ENCODE data around the gene CD1C. TPM values are rescaled to one million over a fixed set of nuclear protein-coding genes. Genes with fewer than 3 reads are reported as not detected.

Gene CD1C
- total RNA-seq, 1 donor from 2014 or later: not detected

DNA sequence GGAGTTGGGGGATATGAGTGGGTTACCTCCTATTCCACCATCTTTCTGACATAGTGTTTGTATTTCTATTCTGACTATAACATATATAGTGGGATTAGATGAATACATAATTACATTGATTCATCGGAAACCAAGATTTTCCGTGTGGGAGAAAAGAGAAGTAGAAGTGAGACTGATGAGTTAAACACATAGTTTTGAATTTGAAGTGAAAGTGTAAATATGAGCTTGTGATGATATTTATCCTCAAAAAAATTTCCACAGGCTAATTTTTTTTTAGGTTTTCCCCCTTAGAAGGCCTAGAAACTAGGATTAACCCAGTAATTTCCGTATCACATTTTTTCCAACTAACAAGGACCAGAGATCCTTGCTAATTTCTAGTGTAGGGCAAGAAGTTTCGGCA is 34.7 kb downstream of the CD1C start:
- Histone ChIP-seq H3K79me2 (ENCODE audit: insufficient read depth, low read length) (no peaks in the 10 kb centered on the region), H3K4me2 (ENCODE audit: low read length) (no peak overlapping the region), H3K9me3 (ENCODE audit: insufficient read depth, low read depth, low read length) (no peaks in the 10 kb centered on the region), H3K4me3 (ENCODE audit: insufficient read depth, low read depth, low read length) (no peak overlapping the region), H3K9ac (ENCODE audit: low read length) (no peak overlapping the region), H3K27ac (ENCODE audit: low read depth, low read length) (no peak overlapping the region), H3K4me1 (ENCODE audit: insufficient read depth, low read length) (no peaks in the 10 kb centered on the region), H3K36me3 (ENCODE audit: insufficient read depth, low read length) (no peaks in the 10 kb centered on the region), H2AFZ (ENCODE audit: low read depth, low read length) (no peak overlapping the region), H4K20me1 (ENCODE audit: insufficient read depth, low read length) (no peaks in the 10 kb centered on the region), H3K27me3 (ENCODE audit: insufficient read depth, low read length) (no peaks in the 10 kb centered on the region)
- Mint-ChIP-seq H3K4me1 (ENCODE audit: low read depth, unreplicated experiment) (no peaks in the 10 kb centered on the region), H3K9me3 (ENCODE audit: unreplicated experiment) (no peaks in the 10 kb centered on the region), H3K4me3 (ENCODE audit: unreplicated experiment) (no peak overlapping the region), H3K27ac (ENCODE audit: unreplicated experiment) (no peak overlapping the region), H3K27me3 (ENCODE audit: low read depth, unreplicated experiment) (peaks cover 1% of the 10 kb centered on the region), H3K36me3 (ENCODE audit: low read depth, unreplicated experiment) (no peaks in the 10 kb centered on the region)
- no peak for FAIRE-seq
- TF ChIP-seq, protein P1, sequence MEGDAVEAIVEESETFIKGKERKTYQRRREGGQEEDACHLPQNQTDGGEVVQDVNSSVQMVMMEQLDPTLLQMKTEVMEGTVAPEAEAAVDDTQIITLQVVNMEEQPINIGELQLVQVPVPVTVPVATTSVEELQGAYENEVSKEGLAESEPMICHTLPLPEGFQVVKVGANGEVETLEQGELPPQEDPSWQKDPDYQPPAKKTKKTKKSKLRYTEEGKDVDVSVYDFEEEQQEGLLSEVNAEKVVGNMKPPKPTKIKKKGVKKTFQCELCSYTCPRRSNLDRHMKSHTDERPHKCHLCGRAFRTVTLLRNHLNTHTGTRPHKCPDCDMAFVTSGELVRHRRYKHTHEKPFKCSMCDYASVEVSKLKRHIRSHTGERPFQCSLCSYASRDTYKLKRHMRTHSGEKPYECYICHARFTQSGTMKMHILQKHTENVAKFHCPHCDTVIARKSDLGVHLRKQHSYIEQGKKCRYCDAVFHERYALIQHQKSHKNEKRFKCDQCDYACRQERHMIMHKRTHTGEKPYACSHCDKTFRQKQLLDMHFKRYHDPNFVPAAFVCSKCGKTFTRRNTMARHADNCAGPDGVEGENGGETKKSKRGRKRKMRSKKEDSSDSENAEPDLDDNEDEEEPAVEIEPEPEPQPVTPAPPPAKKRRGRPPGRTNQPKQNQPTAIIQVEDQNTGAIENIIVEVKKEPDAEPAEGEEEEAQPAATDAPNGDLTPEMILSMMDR (IDR thresholded peaks at IDR 0.05; ENCODE audit: insufficient read depth, low read depth, low read length): no peak
- no peak for TF ChIP-seq EZH2 (IDR thresholded peaks at IDR 0.05; ENCODE audit: insufficient read depth, low read length)
- no peak for DNase-seq (ENCODE audit: low read depth)

DNA sequence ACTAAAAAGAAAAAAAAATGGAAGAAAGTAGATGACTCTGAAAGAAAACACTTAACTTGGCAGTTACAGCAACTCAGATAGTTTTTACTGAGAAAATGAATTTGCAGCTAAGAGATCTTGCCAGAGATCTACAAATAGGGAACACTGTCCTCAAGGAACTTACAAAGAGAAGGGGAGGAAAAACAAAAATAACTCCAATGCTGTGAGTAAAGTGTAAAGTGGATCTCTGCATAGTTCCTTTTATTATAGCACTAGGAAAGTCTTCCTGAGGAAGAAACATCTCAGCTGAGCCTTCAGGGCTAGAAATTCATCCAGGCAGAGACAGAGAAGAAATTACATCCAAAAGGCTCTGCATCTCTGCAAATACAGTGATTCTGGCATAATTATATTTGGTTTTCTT is 37.8 kb downstream of the CD1C start:
- TF ChIP-seq, protein P1 (IDR thresholded peaks at IDR 0.05; ENCODE audit: insufficient read depth, low read depth, low read length): no peak
- TF ChIP-seq EZH2 (IDR thresholded peaks at IDR 0.05; ENCODE audit: insufficient read depth, low read length): no peak
- Histone ChIP-seq H3K9me3 (ENCODE audit: insufficient read depth, low read depth, low read length) (no peaks in the 10 kb centered on the region), H2AFZ (ENCODE audit: low read depth, low read length) (no peak overlapping the region), H3K36me3 (ENCODE audit: insufficient read depth, low read length) (no peaks in the 10 kb centered on the region), H4K20me1 (ENCODE audit: insufficient read depth, low read length) (no peaks in the 10 kb centered on the region), H3K79me2 (ENCODE audit: insufficient read depth, low read length) (no peaks in the 10 kb centered on the region), H3K27ac (ENCODE audit: low read depth, low read length) (no peak overlapping the region), H3K27me3 (ENCODE audit: insufficient read depth, low read length) (no peaks in the 10 kb centered on the region), H3K4me2 (ENCODE audit: low read length) (no peak overlapping the region), H3K4me3 (ENCODE audit: insufficient read depth, low read depth, low read length) (no peak overlapping the region), H3K4me1 (ENCODE audit: insufficient read depth, low read length) (no peaks in the 10 kb centered on the region), H3K9ac (ENCODE audit: low read length) (no peak overlapping the region)
- FAIRE-seq: no peak
- H3K27me3 Mint-ChIP-seq (ENCODE audit: low read depth, unreplicated experiment): no peaks in the 10 kb centered on the region
- no peaks in the 10 kb centered on the region for H3K36me3 Mint-ChIP-seq (ENCODE audit: low read depth, unreplicated experiment)
- H3K4me3 Mint-ChIP-seq (ENCODE audit: unreplicated experiment): no peak overlapping the region
- DNase-seq (ENCODE audit: low read depth): no peak
- H3K9me3 Mint-ChIP-seq (ENCODE audit: unreplicated experiment): no peaks in the 10 kb centered on the region
- H3K27ac Mint-ChIP-seq (ENCODE audit: unreplicated experiment): no peak overlapping the region
- H3K4me1 Mint-ChIP-seq (ENCODE audit: low read depth, unreplicated experiment): no peaks in the 10 kb centered on the region

DNA sequence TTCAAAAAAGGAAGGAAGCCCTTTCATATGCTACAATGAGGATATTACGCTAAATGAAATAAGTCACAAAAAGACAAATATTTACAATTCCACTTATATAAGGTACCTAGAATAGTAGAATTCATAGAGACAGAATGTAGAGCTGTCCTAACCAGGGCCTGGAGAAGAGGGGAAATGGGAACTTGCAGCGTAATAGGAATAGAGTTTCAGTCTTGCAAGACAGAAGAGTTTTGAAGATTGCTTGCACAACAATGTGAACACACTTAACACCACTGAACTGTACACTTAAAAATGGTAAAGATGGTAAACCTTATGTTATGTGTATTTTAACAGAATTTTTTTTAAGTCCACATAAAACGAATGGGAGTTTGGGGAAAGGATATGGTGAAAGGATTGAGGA is 38.7 kb downstream of the CD1C start:
- FAIRE-seq (no peak), DNase-seq (ENCODE audit: low read depth) (no peak)
- Histone ChIP-seq H3K4me2 (ENCODE audit: low read length) (no peak overlapping the region), H3K4me1 (ENCODE audit: insufficient read depth, low read length) (no peaks in the 10 kb centered on the region), H3K36me3 (ENCODE audit: insufficient read depth, low read length) (no peaks in the 10 kb centered on the region), H3K79me2 (ENCODE audit: insufficient read depth, low read length) (no peaks in the 10 kb centered on the region), H3K9me3 (ENCODE audit: insufficient read depth, low read depth, low read length) (no peaks in the 10 kb centered on the region), H3K4me3 (ENCODE audit: insufficient read depth, low read depth, low read length) (no peak overlapping the region), H3K9ac (ENCODE audit: low read length) (no peak overlapping the region), H3K27ac (ENCODE audit: low read depth, low read length) (no peak overlapping the region), H2AFZ (ENCODE audit: low read depth, low read length) (no peak overlapping the region), H3K27me3 (ENCODE audit: insufficient read depth, low read length) (no peaks in the 10 kb centered on the region), H4K20me1 (ENCODE audit: insufficient read depth, low read length) (no peaks in the 10 kb centered on the region)
- H3K4me3 Mint-ChIP-seq (ENCODE audit: unreplicated experiment): no peak overlapping the region
- H3K9me3 Mint-ChIP-seq (ENCODE audit: unreplicated experiment): no peaks in the 10 kb centered on the region
- H3K27ac Mint-ChIP-seq (ENCODE audit: unreplicated experiment): no peak overlapping the region
- H3K36me3 Mint-ChIP-seq (ENCODE audit: low read depth, unreplicated experiment): no peaks in the 10 kb centered on the region
- TF ChIP-seq, protein P1 (IDR thresholded peaks at IDR 0.05; ENCODE audit: insufficient read depth, low read depth, low read length): no peak
- TF ChIP-seq EZH2 (IDR thresholded peaks at IDR 0.05; ENCODE audit: insufficient read depth, low read length): no peak
- peaks cover 2% of the 10 kb centered on the region for H3K4me1 Mint-ChIP-seq (ENCODE audit: low read depth, unreplicated experiment)
- H3K27me3 Mint-ChIP-seq (ENCODE audit: low read depth, unreplicated experiment): no peaks in the 10 kb centered on the region
